Stimulated activated CD4-positive, alpha-beta T cell treated with anti-CD3 and anti-CD28 coated beads, Interleukin-12 subunit alpha, Interleukin-12 subunit beta, amount 100 ng/mL, for 24 hours (primary cell): ENCODE data around the gene SPECC1L.

ENCODE experiments used
- DNase-seq, 2 experiments: peaks; one replicate each; pipeline ENCODE4 v3.0.0-alpha.2; 2020; ENCODE audit warnings: low read depth in 2 of 2

Gene SPECC1L

GRCh38 chr22:24361976-24362646, 91.5 kb downstream of the SPECC1L start:
- no peak for DNase-seq

- no peak for DNase-seq
Measured at GRCh38 chr22:24363243-24363642, 92.6 kb downstream of the SPECC1L start.

- no peak for DNase-seq
Measured at GRCh38 chr22:24366701-24367100, 96.1 kb downstream of the SPECC1L start.

- DNase-seq: no peak
Measured at GRCh38 chr22:24367841-24368240, 97.2 kb downstream of the SPECC1L start.

- DNase-seq: no peak
Measured at GRCh38 chr22:24370401-24370800, 99.8 kb downstream of the SPECC1L start.

GRCh38 chr22:24376002-24376401, 105.4 kb downstream of the SPECC1L start:
- DNase-seq: no peak

- no peak for DNase-seq
Measured at GRCh38 chr22:24376586-24376985, 106.0 kb downstream of the SPECC1L start.

- DNase-seq: no peak
Measured at GRCh38 chr22:24379536-24379935, 108.9 kb downstream of the SPECC1L start.

GRCh38 chr22:24380220-24380904, 109.7 kb downstream of the SPECC1L start:
- no peak for DNase-seq

GRCh38 chr22:24380905-24381230, 110.2 kb downstream of the SPECC1L start:
- no peak for DNase-seq

GRCh38 chr22:24383061-24383460, 112.4 kb downstream of the SPECC1L start:
- DNase-seq: no peak

GRCh38 chr22:24384131-24384530, 113.5 kb downstream of the SPECC1L start:
- no peak for DNase-seq

- no peak for DNase-seq
Measured at GRCh38 chr22:24386937-24387471, 116.4 kb downstream of the SPECC1L start.

- DNase-seq: no peak
Measured at GRCh38 chr22:24389680-24390079, 119.0 kb downstream of the SPECC1L start.

GRCh38 chr22:24390156-24390555, 119.5 kb downstream of the SPECC1L start:
- no peak for DNase-seq

GRCh38 chr22:24390576-24390975, 119.9 kb downstream of the SPECC1L start:
- no peak for DNase-seq

GRCh38 chr22:24391836-24392217, 121.2 kb downstream of the SPECC1L start:
- DNase-seq: no peak

GRCh38 chr22:24392218-24392931, 121.7 kb downstream of the SPECC1L start:
- no peak for DNase-seq

GRCh38 chr22:24393012-24393559, 122.5 kb downstream of the SPECC1L start:
- no peak for DNase-seq

- no peak for DNase-seq
Measured at GRCh38 chr22:24393848-24394247, 123.2 kb downstream of the SPECC1L start.

GRCh38 chr22:24394254-24394653, 123.6 kb downstream of the SPECC1L start:
- DNase-seq: no peak

GRCh38 chr22:24398409-24398808, 127.8 kb downstream of the SPECC1L start:
- DNase-seq: no peak
